CD4-positive, alpha-beta T cell treated with Interleukin-6 for 4 hours (primary cell): ENCODE data around the gene ECT2.
"Not testable (repeated sequence)": the region's sequence is repeated elsewhere in the genome, so short reads cannot be mapped to it uniquely, and the experiment has no call there.

Source experiments
- DNase-seq: peaks from one replicate; pipeline ENCODE4 v3.0.0-alpha.2; 2020; ENCODE audit warnings: mixed read lengths

The ECT2 gene, protein sequence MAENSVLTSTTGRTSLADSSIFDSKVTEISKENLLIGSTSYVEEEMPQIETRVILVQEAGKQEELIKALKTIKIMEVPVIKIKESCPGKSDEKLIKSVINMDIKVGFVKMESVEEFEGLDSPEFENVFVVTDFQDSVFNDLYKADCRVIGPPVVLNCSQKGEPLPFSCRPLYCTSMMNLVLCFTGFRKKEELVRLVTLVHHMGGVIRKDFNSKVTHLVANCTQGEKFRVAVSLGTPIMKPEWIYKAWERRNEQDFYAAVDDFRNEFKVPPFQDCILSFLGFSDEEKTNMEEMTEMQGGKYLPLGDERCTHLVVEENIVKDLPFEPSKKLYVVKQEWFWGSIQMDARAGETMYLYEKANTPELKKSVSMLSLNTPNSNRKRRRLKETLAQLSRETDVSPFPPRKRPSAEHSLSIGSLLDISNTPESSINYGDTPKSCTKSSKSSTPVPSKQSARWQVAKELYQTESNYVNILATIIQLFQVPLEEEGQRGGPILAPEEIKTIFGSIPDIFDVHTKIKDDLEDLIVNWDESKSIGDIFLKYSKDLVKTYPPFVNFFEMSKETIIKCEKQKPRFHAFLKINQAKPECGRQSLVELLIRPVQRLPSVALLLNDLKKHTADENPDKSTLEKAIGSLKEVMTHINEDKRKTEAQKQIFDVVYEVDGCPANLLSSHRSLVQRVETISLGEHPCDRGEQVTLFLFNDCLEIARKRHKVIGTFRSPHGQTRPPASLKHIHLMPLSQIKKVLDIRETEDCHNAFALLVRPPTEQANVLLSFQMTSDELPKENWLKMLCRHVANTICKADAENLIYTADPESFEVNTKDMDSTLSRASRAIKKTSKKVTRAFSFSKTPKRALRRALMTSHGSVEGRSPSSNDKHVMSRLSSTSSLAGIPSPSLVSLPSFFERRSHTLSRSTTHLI

DNA sequence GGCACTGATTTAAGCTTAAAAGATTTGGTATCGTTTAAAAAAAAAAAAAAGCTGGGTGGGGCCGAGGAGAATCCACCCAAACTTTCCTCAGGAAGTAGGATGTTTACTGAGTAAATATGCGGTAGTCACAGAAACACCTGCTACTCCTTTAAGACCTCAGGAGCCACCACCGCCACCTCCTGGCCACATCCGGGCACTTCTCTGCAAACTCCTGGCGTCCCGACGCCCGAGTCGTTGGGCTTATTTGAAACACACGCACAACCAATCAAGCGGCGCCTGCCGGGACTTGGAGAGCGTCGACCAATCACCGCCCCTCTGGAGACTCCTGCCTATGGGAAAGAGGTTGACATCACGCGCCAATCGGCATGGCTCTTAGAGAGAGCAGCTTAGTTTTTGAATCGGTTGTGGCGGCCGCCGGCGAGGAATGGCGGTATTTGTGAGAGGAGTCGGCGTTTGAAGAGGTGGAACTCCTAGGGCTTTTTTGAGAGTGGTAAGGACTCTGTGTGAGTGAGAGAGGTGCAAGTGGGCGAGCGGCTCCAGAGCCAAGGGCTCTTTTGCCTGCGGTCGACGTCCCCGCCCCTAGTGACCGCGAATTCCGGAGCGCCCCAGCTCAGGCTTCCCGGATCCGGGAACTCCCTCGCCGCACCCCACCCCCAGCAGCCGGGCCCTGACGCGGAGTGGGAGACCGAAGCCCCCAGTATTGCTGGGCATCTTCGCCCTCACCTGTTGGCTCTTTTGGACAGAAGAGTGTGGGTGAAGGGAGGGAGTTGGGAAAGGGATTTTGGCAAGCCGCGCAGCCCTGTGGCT lies at the start of gene ECT2:
TSS of gene ECT2 (plus strand) at position 359 of the 807 bp plus-strand sequence. CDS start 3,805 bp downstream, outside the sequence.
- DNase-seq = peak; percentile 96

DNA sequence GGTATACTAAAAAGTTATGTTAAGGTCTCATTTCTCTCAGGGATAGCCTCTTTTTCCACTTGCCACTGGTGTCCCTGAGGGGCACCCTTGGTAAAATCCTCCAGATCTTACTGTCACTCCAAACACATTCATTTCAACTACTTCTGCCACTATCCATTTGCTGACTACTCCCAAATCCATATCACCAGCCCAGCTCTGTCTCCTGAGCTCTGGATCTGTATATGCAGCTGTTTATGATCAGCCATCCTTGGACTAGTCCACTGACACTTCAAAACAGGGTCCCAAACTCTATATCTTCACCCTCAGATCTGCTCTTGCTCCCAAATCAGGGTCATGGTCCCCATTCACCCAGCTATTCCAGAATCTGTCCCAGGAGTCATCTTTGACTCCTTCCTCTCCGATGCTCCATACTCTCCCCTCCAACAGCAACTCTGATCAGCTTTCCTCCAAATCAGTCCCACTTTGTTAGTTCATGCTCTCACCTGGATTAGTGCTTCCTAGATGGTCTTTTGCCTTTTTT lies 49.5 kb upstream of the ECT2 start:
- no peak for DNase-seq

DNA sequence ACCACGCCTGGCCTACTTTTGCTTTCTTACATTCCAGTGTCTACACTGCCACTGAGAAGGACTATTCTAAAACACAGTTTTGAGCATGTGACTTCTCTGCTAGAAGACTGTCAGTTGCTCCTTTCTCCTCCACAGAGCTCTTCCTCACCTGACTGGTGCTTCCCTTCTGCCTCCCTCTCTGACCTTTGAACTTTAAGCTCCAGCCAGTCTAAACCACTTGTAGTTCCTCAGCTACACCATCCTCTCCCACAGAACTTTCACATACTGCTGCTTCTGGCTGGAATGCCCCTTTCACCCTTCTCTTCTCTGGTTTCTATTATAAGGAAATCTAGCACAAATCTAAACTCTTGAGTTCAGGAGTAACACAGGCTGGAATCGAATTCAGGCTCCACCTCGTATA lies 48.8 kb upstream of the ECT2 start:
- DNase-seq = no peak

DNA sequence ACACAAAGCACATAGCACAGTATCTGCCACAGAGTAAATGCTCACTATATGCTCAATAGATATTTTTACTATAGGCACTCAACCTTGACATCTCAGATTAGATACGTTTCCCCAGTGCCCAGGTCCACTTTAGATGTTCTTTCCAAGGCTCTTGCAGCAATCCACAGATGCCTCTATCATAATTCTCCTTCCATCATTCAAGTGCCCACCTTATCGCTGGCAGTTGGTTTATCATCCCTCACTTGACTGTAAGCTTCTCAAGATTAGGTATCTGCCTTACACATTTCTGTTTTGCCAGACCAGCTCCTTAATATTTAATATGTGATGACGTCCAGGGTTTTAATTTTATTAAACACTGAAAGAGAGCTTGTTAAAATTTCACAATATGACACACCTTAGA lies 48.3 kb upstream of the ECT2 start:
- no peak for DNase-seq

DNA sequence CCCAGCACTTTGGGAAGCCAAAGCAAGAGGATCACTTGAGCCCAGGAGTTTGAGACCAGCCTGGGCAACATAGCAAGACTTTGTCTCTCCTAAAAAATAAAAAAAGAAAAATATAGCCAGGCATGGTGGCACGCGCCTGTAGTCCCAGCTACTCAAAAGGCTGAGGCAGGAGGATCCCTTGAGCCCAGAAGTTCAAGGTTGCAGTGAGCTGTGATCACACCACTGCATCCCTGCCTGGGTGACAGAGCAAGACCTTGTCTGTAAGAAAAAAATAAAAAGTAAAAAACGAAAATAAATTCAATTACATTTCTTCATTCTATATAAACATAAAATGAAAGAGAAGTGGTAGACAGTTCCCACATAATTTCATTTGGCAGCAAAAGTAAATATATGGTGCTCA lies 47.8 kb upstream of the ECT2 start:
- not testable (repeated sequence) for DNase-seq

DNA sequence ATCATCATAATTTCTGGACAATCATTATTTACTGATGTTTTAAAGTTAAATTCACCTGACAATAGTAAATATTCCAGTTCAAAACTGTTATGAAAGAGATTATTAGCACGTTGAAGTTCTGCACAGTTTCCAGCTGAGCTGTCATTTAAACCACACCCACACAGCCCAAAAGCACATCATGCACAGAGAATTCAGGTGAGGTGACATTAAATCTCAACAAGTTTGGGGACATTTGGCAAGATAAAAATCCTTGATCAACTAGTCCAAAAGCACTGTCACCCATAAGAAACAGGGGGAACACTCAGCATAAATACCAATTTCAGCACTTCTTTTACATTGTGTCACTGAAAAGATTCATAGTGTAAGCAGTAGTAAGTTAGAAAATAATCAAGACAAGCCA lies 46.5 kb upstream of the ECT2 start:
- no peak for DNase-seq

DNA sequence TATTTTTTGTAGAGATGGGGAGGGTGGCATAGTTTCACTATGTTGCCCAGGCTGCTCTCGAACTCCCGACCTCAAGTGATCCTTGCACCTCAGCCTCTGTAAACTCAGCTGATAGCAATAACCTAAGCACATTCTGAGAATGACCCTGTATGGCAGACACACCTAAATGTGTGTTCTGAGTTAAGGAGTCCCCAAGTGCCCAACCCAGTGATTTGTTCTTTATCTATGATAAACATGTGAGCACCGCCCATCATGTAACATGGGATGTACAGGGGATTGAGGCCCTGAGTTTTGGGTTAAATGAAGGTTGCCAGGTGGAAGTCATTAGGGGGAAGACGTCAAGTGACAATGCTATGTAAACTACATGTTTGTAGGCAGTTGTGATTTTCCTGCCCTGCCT lies 45.4 kb upstream of the ECT2 start:
- no peak for DNase-seq

DNA sequence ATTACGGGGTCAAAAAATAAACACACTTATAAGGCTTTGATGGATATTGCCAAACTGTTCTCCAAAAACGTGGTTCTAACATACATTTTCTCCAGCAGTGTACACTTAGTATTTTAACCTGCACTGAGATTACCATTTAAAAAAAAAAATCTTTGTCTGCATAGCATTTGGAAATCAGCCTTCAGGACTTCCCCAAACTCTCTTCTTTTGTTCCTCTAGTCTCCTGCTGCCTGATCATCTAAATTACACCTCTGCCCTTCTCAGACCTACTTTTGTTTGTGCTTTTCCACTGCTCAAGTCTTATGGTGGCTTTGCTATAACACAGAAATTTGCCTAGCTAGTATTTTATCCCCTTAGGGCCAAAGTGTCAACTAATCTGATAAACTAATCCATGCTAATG lies 43.5 kb upstream of the ECT2 start:
- DNase-seq = no peak

DNA sequence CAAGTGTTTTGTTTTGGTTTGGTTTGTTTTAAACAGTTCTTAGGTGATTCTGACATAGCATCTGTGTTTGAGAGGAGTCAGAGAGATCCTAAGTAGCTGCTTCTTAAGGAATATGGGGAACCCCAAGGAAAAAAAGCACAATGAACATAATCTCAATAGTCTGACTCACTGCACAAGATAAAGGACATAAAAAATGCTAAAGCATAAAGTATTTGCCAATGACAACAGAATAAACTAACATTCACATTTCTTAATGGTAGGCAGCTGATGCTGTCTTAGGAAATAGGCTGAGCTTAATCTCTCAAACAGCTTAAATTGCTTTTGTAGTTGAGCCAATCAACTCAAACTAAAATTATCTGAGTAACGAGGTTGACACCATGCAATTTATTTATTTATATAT lies 42.6 kb upstream of the ECT2 start:
- no peak for DNase-seq

DNA sequence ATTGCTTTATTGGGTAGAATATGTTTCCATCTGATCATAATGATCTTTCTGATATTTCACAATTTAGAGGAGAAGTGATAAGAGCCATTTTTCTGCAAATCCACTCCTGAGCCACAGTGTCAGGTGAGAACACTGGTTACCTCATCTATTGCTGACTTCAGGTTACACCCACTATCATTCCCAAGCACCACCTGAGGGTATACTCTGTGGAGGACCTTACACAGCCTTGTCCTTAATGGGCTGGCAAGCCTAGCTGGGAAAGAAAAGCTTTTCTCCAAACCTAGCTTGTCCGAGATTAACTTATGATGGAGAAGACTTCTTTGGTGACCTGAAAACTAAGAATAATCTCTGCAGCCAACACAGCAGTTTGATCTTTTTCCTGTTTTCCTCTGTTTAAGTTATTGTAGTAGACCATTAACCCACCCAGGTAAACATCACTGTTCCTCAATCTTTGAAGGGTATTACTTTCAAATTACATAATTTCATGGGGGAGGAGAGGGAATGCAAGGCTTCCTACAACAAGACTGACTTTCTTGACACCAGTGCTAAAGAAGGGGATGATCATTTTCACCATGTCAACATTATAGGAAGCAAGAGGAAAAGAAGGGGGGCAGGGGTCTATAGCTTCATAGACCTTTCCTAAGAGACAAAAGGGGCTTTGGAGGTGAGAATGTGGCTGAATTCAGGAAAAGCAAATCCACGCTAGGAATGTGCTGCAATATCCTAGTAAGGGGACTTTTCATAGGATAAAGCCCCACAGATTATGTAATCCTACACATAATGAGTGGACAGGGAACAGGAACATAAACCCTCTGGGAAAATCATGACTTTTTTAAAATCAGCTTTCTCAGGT lies 41.4 kb upstream of the ECT2 start:
- no peak for DNase-seq

DNA sequence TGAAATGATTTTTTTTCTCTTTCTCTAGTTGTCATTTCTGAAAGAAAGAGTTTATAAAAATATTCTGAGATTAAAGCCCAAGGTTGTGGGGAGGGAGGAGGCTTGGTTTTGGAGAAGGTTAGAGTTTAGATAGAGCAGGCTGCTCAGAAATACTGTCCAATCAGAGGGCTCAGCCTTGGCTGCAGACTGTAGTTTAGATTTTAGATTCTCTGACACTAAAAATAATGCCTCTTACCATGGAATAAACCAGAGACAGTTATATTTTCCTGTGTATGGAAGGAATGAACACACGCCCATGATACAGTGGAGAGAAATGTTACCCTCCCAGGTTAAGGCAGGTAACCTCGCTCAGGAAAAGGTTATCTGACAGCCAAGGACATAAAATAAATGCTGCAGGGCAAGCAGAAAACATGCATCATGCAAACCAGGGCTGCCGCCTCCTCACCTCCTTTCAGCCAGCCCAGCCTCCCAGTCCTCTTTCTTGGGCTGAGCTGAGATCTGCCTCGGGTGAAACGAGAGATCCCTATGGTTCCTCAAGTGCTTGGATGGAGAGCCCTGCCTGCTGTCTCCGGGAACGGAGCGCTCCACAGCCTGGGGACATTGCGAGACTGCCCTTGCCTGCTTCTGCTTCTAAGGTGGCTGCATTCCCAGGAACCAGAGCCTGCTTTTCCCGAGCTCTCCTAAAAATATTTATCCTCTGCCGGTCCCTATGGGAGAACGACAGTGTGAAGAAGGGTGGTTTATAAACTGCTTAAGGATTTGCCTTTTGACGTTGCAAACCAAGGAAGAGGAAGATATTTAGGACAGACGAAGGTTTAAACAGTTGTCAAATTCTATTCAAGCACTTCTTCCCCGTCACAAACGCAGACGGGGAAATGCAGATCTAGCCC lies 40.5 kb upstream of the ECT2 start:
- DNase-seq = peak; percentile 8

DNA sequence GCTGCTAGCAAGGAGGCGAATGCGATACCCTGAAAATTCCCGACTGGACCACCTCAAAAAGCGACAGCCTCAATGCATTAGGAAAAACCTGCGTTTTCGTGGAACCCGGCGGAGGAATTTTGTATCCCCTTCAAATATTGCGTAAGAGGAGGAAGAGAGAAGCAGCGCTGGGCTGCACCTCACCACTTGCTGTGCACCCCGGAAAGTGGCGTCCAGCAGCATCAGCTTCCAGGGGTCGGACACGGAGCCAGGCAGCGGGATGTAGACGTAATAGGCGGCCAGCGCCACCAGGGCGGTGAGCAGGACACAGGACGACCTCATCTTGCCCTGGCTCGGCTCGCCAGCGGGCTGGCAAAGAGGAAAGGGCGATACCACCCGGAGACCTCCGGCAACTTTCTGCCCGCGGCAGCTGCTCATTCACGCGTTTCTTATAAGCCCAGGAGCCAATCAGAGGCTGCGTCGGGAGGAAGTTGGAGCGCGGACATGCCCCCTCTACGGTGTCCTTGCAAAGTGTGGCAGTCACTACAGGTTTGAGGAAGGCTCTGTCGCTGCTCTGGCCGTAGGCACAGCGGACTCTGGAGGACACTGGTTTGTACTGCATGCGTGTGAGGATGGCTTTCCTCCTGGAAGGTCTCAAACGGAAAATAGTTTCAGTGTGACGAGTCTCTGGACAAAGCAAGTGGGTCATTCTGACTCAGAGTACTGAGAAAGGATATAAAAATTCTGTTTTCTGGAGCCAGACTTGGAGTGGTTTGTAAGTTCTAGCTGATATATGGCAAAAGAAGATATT lies 39.7 kb upstream of the ECT2 start, which contains the start of gene NCEH1:
TSS of gene NCEH1 (minus strand) at position 404 of the 790 bp plus-strand sequence. CDS start at position 321, 83 bp downstream.
- DNase-seq = peak; percentile 75

DNA sequence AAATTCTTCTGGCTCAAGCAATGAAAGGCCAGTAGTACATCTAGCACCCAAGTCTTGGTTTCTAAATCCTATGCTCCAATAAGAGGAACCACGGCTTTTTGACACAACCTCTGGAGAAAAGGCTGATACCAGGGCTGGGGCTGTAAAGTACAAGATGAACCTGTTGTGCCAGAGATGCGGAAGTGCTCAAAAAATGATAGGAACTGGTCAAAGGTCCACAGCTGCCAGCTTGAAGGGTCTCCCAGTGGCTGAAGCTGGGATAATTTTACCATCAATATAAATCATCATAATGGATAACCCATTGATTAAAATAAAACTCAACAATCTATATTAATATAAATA lies 39.1 kb upstream of the ECT2 start:
- DNase-seq = no peak

DNA sequence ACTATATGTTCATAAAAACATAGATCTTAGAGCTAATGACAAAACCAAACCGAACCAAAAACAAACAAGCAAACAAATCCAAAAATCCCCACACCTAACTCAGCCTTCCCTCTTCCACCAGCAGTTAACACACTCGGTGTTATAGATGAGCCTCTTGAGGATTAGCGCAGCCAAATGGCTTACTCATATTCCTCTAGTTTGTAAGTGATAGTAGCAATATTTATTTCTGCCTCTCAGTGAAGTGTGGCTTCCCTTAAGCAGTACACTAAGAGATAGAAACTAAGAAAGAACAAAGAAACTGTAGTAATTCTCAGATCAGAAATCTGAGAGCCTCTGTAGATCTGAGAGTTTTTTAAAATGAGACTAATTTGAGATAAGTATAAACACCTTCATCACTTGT lies 37.2 kb upstream of the ECT2 start:
- no peak for DNase-seq

DNA sequence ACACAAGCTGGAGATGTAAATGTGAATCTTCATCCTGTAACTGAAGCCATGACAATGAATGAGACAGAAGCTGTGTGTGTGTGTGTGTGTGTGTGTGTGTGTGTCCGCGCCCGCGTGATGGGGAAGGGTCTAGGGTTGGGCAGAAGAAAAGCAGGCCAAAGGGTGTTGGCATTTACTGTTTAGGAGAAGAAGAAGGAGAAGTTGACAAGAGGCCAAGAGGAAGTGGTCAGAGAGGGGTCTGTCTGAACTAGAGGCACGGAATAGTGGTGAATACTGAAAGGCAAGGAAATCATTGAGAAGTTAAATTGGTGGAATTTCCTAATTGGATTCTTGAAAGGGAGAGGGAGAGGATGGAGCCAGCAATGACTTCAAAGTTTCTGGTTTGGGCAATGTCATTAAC lies 34.0 kb upstream of the ECT2 start:
- DNase-seq = no peak

DNA sequence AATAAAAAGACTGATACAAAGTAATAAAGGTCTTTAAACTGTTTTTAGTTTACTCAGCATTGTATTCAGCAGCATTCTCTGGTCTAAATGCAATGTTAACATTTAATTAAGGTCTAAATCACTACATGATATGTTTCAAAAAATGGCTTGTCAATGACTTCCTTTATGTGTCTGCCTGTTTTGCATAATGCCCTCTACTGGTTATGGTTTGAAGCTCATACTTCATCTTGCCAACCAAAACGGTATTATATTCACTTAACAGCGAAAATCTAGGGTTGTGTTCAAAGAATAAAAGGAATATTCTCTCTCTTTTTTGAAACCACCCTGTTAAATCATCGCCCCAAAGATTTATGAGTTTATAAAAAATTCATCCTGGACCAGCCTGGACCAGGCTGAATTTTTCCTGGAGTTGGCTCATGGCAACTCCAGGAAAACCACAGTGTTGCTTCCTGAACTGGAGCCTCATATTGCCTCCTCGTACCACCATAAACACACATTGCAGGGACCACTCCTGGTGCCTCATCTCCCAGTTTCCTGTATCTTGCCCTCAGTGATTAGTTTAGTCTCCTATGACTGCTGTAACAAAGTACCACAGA lies 32.9 kb upstream of the ECT2 start:
- no peak for DNase-seq

DNA sequence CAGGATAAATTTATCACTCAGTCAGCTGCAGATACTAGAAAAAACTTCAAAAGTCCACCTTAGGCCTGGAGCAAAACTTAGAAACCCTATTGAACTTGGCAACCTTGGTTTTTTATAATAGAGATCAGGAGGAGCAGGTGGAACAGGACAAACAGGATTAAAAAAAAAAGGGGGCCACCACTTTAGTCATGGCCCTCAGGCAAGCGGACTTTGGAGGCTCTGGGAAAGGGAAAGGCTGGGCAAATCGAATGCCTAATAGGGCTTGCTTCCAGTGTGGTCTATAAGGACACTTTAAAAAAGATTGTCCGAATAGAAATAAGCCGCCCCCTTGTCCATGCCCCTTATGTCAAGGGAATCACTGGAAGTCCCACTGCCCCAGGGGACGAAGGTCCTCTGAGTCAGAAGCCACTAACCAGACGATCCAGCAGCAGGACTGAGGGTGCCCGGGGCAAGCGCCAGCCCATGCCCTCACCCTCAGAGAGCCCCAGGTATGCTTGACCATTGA lies 27.9 kb upstream of the ECT2 start:
- not testable (repeated sequence) for DNase-seq

DNA sequence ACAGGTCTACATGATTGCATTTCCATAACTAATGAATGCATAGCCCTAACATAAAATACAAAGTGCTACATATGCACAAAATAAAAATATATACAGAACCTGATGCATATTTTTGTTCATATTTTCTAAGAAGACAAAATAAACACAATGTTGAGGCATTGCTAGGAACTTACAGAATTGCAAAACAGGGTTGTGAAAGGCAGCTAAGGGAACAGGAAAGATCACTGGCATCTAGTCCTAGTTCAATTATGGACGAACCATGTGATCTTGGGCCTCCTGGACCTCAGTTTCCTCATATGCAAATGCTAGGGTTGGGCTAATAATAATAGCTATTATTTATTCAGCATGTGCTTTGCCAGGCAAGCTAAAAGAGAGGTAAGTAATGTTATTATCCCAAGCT lies 24.1 kb upstream of the ECT2 start:
- no peak for DNase-seq

DNA sequence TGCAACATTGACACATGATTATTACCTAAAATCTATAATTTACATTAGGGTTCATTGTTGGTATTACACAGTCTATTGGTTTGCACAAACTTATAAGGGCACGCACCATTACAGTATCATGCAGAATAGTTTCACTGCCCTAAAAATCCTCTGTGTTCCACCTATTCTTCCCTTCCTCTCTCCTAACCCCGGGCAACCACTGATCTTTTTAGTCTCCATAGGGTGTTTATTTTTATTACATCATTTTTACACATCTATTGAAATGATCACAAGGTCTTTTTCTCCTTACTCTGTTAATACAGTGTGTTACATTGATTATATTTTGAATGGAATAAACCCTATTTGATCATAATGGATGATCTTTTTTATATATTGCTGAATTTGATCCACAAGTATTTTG lies 15.5 kb upstream of the ECT2 start:
- DNase-seq = no peak
